Body of pancreas (tissue), 4 donors: Measurements from ENCODE around the gene VAV2.

Experiments
- POLR2A ChIP-seq, 3 donors: fragments of 450-650 bp; IDR thresholded peaks; one replicate each; pipeline ENCODE4 v1.6.1; 2016; ENCODE audit warnings: antibody characterized with exemption in 3 of 3, mild to moderate bottlenecking in 2 of 3
- TF ChIP-seq, protein P1 (sequence below), 7 experiments: fragments of 450-650 bp in 4 of 7; fragments of 200-600 bp in 3 of 7; sonication (generic) in 3 of 7; IDR thresholded peaks; one replicate each; pipeline ENCODE4 v1.5.1; 2016 to 2019; ENCODE audit warnings: antibody characterized with exemption in 7 of 7

DNA sequence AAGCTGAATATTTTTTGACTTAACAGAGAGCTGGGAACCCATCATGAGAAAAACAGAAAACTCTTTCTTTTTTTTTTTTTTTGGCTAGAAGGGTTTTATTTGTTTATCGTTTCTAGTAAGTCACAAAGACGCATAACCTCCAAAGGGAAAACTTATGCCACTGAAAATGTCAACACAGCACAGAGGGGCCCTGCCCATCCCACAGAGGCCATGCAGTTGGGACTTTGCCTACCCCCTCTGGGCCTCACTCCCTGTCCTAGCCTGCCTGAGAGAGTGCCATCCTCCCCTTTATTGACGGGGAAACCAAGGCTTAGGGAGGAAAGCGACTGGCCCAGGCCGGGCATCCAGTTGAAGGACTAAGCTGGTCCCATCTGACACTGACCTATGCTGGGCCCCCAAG is 74.7 kb downstream of the VAV2 start:
- TF ChIP-seq, protein P1, sequence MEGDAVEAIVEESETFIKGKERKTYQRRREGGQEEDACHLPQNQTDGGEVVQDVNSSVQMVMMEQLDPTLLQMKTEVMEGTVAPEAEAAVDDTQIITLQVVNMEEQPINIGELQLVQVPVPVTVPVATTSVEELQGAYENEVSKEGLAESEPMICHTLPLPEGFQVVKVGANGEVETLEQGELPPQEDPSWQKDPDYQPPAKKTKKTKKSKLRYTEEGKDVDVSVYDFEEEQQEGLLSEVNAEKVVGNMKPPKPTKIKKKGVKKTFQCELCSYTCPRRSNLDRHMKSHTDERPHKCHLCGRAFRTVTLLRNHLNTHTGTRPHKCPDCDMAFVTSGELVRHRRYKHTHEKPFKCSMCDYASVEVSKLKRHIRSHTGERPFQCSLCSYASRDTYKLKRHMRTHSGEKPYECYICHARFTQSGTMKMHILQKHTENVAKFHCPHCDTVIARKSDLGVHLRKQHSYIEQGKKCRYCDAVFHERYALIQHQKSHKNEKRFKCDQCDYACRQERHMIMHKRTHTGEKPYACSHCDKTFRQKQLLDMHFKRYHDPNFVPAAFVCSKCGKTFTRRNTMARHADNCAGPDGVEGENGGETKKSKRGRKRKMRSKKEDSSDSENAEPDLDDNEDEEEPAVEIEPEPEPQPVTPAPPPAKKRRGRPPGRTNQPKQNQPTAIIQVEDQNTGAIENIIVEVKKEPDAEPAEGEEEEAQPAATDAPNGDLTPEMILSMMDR (IDR thresholded peaks at IDR 0.05) = no peak
- TF ChIP-seq POLR2A (IDR thresholded peaks at IDR 0.05) = no peak
